Neural cell (in vitro differentiated cells): ENCODE results near the gene LRP8. TPM values are rescaled to one million over a fixed set of nuclear protein-coding genes. Genes with fewer than 3 reads are reported as not detected.
A peak's percentile ranks its signal among the peaks of the same experiment; 100 is the strongest.

ENCODE experiments used
- H2AFZ ChIP-seq: fragments of 200-600, 300-800 bp; sonication (generic), shearing (Covaris generic); 2 replicates; pipeline ENCODE4 v1.6.0; 2014; ENCODE audit warnings: low read depth, mild to moderate bottlenecking, antibody characterized with exemption, low read length, moderate library complexity
- H3F3A ChIP-seq: fragments of 200-600 bp; shearing (Covaris generic); 2 replicates; pipeline ENCODE4 v1.6.1; 2016; ENCODE audit warnings: mild to moderate bottlenecking, moderate library complexity, mixed read lengths, antibody characterized with exemption, low read length; ENCODE audit not compliant: insufficient read depth, poor library complexity, severe bottlenecking
- H3K27ac ChIP-seq: fragments of 200-600, 300-800 bp; sonication (generic), shearing (Covaris generic); 2 replicates; pipeline ENCODE4 v1.5.1; 2014; ENCODE audit warnings: mild to moderate bottlenecking, low read length, moderate library complexity
- H3K27me3 ChIP-seq: fragments of 300-800, 200-600 bp; sonication (generic), shearing (Covaris generic); 2 replicates; pipeline ENCODE4 v1.6.0; 2014; ENCODE audit warnings: mild to moderate bottlenecking, low read depth, low read length, moderate library complexity; ENCODE audit not compliant: insufficient read depth
- H3K36me3 ChIP-seq: fragments of 300-800, 200-600 bp; sonication (generic), shearing (Covaris generic); 2 replicates; pipeline ENCODE4 v1.5.1; 2014; ENCODE audit warnings: mild to moderate bottlenecking, antibody characterized with exemption, low read length, moderate library complexity; ENCODE audit not compliant: insufficient read depth
- H3K4me2 ChIP-seq: fragments of 300-800, 200-600 bp; sonication (generic), shearing (Covaris generic); 2 replicates; pipeline ENCODE4 v1.6.0; 2014; ENCODE audit warnings: mild to moderate bottlenecking, low read length
- H3K4me3 ChIP-seq: fragments of 300-800, 200-600 bp; sonication (generic), shearing (Covaris generic); 2 replicates; pipeline ENCODE4 v1.5.1; 2014; ENCODE audit warnings: mild to moderate bottlenecking, low read length, moderate library complexity
- H3K79me2 ChIP-seq: fragments of 200-600 bp; shearing (Covaris generic); replicated peaks from 2 replicates; pipeline ENCODE4 v1.6.0; 2014; ENCODE audit warnings: mild to moderate bottlenecking, low read length, moderate library complexity; ENCODE audit not compliant: insufficient read depth
- H3K9ac ChIP-seq: fragments of 300-800, 200-600 bp; sonication (generic), shearing (Covaris generic); 2 replicates; pipeline ENCODE4 v1.6.1; 2016; ENCODE audit warnings: mild to moderate bottlenecking, low read length, mixed read lengths
- H3K9me2 ChIP-seq: fragments of 200-600 bp; shearing (Covaris generic); 2 replicates; pipeline ENCODE4 v1.6.1; 2016; ENCODE audit warnings: mild to moderate bottlenecking, low read length, mixed read lengths; ENCODE audit not compliant: insufficient read depth
- H3K9me3 ChIP-seq: fragments of 200-600, 300-800 bp; sonication (generic), shearing (Covaris generic); 2 replicates; pipeline ENCODE4 v1.6.1; 2016; ENCODE audit warnings: mild to moderate bottlenecking, mixed run types, low read length, moderate library complexity, mixed read lengths
- H4K20me1 ChIP-seq: fragments of 200-600 bp; shearing (Covaris generic); 2 replicates; pipeline ENCODE4 v1.6.1; 2016; ENCODE audit warnings: mild to moderate bottlenecking, mixed run types; ENCODE audit not compliant: insufficient read depth
- EP300 ChIP-seq: fragments of 450-650 bp; conservative IDR thresholded peaks from 2 replicates; pipeline ENCODE4 v1.6.1; 2014; ENCODE audit warnings: antibody characterized with exemption, mild to moderate bottlenecking, moderate library complexity; ENCODE audit not compliant: poor library complexity, severe bottlenecking
- EZH2 ChIP-seq: fragments of 200-600, 300-800 bp; shearing (Covaris generic), sonication (generic); IDR thresholded peaks from 2 replicates; pipeline ENCODE4 v1.6.1; 2014; ENCODE audit warnings: antibody characterized with exemption, low read length, borderline replicate concordance, mild to moderate bottlenecking; ENCODE audit not compliant: insufficient read depth, poor library complexity, severe bottlenecking
- MXI1 ChIP-seq: fragments of 450-650 bp; conservative IDR thresholded peaks from 2 replicates; pipeline ENCODE4 v1.6.1; 2014; ENCODE audit warnings: antibody characterized with exemption, mild to moderate bottlenecking; ENCODE audit not compliant: poor library complexity, severe bottlenecking
- POLR2AphosphoS5 ChIP-seq: IDR thresholded peaks from 2 replicates; pipeline ENCODE4 v1.6.1; 2012
- RAD21 ChIP-seq: fragments of 450-650 bp; conservative IDR thresholded peaks from 2 replicates; pipeline ENCODE4 v1.6.1; 2014; ENCODE audit warnings: antibody characterized with exemption, mild to moderate bottlenecking, moderate library complexity
- SMC3 ChIP-seq: fragments of 450-650 bp; conservative IDR thresholded peaks from 2 replicates; pipeline ENCODE4 v1.6.1; 2014; ENCODE audit warnings: antibody characterized with exemption, mild to moderate bottlenecking, moderate library complexity; ENCODE audit not compliant: poor library complexity
- TAF1 ChIP-seq: IDR thresholded peaks from 2 replicates; pipeline ENCODE4 v1.6.1; 2012; ENCODE audit warnings: low read depth
- polyA plus RNA-seq: library from polyadenylated mRNA; depleted of rRNA; stranded (reverse); fragments of >200 nt; gene quantifications from 2 replicates; pipeline ENCODE4 v1.2.3, GENCODE V29; 2014
- TF ChIP-seq, protein P1 (sequence below): fragments of 450-650 bp; IDR thresholded peaks from 2 replicates; pipeline ENCODE4 v1.5.1; 2014; ENCODE audit warnings: antibody characterized with exemption, mild to moderate bottlenecking, moderate library complexity; ENCODE audit not compliant: poor library complexity, severe bottlenecking
- TF ChIP-seq, protein P2 (sequence below): IDR thresholded peaks from 2 replicates; pipeline ENCODE4 v1.6.1; 2012; ENCODE audit warnings: borderline replicate concordance

LRP8 gene
- polyA plus RNA-seq, 1 donor from 2014 or later, result 65.8 TPM

DNA sequence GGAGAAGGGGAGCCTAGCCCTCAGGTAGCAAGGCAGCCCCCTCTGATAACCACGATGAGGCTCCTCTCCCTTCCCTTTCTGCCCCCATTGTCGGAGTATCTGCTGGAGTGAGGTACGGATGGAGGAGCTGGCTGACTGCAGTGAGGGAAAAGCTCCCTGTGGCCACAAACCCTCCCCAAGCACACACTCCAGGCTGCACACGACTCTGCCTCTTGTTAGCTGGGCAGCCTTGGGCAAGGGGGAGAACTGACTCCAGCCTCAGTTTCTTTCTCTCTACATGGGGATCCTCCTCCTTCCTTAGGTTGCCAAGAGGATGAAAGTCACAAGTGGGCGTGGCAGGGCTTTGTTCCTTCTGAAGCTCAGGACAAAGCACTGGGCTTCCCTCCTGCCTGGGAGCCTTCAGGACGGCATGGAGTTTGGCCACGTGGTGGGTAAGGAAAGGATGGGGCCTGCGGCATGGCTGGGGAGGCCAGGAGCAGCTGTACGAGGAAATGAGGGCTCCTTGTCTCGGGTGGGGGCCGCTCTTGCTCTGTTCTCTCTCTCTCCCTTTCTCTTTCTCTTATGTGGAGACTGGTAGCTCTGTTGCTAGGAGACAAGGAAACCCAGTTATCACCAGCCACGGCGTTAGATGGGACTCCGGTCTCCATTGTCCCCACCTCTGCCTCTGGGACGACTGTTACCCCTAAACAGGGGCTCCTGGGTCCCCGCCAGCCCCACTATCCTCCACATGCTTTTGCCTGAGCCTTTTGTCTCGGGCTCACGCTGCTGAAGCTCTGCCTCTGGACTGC, 39.7 kb downstream of the LRP8 start:
- H4K20me1 ChIP-seq, result no peaks in the 10 kb centered on the region
- peaks cover 11% of the 10 kb centered on the region for H3K36me3 ChIP-seq
- peak overlapping the region; percentile 49 for H3K4me2 ChIP-seq
- no peaks in the 10 kb centered on the region for H3F3A ChIP-seq
- no peaks in the 10 kb centered on the region for H3K9me2 ChIP-seq
- peak overlapping the region; percentile 45 for H3K4me3 ChIP-seq
- peak overlapping the region; percentile 93 for H2AFZ ChIP-seq
- no peaks in the 10 kb centered on the region for H3K9me3 ChIP-seq
- peaks cover 26% of the 10 kb centered on the region for H3K79me2 ChIP-seq
- peak overlapping the region; percentile 92 for H3K27ac ChIP-seq
- no peaks in the 10 kb centered on the region for H3K27me3 ChIP-seq
- TF ChIP-seq, protein P1, sequence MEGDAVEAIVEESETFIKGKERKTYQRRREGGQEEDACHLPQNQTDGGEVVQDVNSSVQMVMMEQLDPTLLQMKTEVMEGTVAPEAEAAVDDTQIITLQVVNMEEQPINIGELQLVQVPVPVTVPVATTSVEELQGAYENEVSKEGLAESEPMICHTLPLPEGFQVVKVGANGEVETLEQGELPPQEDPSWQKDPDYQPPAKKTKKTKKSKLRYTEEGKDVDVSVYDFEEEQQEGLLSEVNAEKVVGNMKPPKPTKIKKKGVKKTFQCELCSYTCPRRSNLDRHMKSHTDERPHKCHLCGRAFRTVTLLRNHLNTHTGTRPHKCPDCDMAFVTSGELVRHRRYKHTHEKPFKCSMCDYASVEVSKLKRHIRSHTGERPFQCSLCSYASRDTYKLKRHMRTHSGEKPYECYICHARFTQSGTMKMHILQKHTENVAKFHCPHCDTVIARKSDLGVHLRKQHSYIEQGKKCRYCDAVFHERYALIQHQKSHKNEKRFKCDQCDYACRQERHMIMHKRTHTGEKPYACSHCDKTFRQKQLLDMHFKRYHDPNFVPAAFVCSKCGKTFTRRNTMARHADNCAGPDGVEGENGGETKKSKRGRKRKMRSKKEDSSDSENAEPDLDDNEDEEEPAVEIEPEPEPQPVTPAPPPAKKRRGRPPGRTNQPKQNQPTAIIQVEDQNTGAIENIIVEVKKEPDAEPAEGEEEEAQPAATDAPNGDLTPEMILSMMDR, result no peak
- no peak for TF ChIP-seq SMC3
- peak; percentile 70 for TF ChIP-seq EP300
- TF ChIP-seq POLR2AphosphoS5, result peak; percentile 53
- TF ChIP-seq MXI1, result peak; percentile 85
- TF ChIP-seq TAF1, result peak; percentile 35
- TF ChIP-seq, protein P2, sequence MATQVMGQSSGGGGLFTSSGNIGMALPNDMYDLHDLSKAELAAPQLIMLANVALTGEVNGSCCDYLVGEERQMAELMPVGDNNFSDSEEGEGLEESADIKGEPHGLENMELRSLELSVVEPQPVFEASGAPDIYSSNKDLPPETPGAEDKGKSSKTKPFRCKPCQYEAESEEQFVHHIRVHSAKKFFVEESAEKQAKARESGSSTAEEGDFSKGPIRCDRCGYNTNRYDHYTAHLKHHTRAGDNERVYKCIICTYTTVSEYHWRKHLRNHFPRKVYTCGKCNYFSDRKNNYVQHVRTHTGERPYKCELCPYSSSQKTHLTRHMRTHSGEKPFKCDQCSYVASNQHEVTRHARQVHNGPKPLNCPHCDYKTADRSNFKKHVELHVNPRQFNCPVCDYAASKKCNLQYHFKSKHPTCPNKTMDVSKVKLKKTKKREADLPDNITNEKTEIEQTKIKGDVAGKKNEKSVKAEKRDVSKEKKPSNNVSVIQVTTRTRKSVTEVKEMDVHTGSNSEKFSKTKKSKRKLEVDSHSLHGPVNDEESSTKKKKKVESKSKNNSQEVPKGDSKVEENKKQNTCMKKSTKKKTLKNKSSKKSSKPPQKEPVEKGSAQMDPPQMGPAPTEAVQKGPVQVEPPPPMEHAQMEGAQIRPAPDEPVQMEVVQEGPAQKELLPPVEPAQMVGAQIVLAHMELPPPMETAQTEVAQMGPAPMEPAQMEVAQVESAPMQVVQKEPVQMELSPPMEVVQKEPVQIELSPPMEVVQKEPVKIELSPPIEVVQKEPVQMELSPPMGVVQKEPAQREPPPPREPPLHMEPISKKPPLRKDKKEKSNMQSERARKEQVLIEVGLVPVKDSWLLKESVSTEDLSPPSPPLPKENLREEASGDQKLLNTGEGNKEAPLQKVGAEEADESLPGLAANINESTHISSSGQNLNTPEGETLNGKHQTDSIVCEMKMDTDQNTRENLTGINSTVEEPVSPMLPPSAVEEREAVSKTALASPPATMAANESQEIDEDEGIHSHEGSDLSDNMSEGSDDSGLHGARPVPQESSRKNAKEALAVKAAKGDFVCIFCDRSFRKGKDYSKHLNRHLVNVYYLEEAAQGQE, result peak; percentile 60
- no peak for TF ChIP-seq EZH2
- TF ChIP-seq RAD21, result peak; percentile 29
- H3K9ac ChIP-seq, result peak overlapping the region; percentile 70

DNA sequence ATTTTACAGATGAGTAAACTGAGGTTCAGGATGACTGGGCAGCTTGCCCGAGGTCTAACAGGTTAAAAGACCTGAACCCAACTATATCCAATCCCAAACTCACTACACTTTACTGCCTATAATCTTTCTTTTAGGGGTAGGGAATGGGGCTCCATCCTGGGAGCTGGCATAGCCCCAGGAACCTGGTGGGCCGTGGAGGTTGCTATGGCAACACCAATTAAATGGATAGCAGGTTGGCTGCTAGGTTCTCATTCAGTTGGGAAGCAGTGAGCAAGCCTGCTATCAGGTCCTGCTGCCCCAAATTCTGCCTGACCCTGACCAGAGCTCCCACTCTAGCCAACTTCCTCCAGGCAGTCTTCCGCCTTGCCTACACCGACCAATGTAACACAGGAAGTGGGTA, 40.9 kb downstream of the LRP8 start:
- Histone ChIP-seq H3K27ac (peak overlapping the region; percentile 92), H3K9me2 (no peaks in the 10 kb centered on the region), H3F3A (no peaks in the 10 kb centered on the region), H3K27me3 (no peaks in the 10 kb centered on the region), H3K79me2 (peaks cover 14% of the 10 kb centered on the region), H3K9ac (peak overlapping the region; percentile 70), H2AFZ (no peak overlapping the region), H3K4me2 (no peak overlapping the region), H3K9me3 (no peaks in the 10 kb centered on the region), H3K36me3 (peaks cover 11% of the 10 kb centered on the region), H4K20me1 (no peaks in the 10 kb centered on the region), H3K4me3 (peak overlapping the region; percentile 15)
- no peak for TF ChIP-seq SMC3
- no peak for TF ChIP-seq EP300
- no peak for TF ChIP-seq TAF1
- no peak for TF ChIP-seq POLR2AphosphoS5
- TF ChIP-seq MXI1, result no peak
- TF ChIP-seq EZH2, result no peak
- TF ChIP-seq, protein P2, result no peak
- TF ChIP-seq RAD21, result no peak
- TF ChIP-seq, protein P1, result no peak
